Breast epithelium (tissue), 4 donors: ENCODE measurements around the gene INTS3. TPM values are rescaled to one million over a fixed set of nuclear protein-coding genes. Genes with fewer than 3 reads are reported as not detected.
"Not testable (repeated sequence)": the region's sequence is repeated elsewhere in the genome, so short reads cannot be mapped to it uniquely, and the experiment has no call there.

Source experiments
- DNase-seq, 2 donors: peaks; one replicate each; pipeline ENCODE4 v3.0.0-alpha.2; 2019; ENCODE audit warnings: low spot score in 2 of 2
- H3K27ac ChIP-seq, 2 donors: fragments of 200-600 bp; sonication (generic) in 1 of 2; one replicate each; pipeline ENCODE4 v1.5.1; 2016 to 2019; ENCODE audit warnings: mild to moderate bottlenecking in 1 of 2
- H3K27me3 ChIP-seq, 2 donors: fragments of 200-600 bp; sonication (generic) in 1 of 2; one replicate each; pipeline versions ENCODE4 v1.5.1 to v1.6.0; 2017 to 2019; ENCODE audit warnings: control low read depth in 1 of 2, mild to moderate bottlenecking in 1 of 2
- H3K36me3 ChIP-seq: fragments of 200-600 bp; one replicate; pipeline ENCODE4 v1.5.1; 2019
- H3K4me1 ChIP-seq, 2 donors: fragments of 200-600 bp; sonication (generic); one replicate each; pipeline ENCODE4 v1.5.1; 2016 to 2019; ENCODE audit warnings: control low read depth in 1 of 2
- H3K4me3 ChIP-seq, 3 donors: fragments of 200-600 bp; sonication (generic); 1 replicate in 2 of 3; 2 replicates in 1 of 3; pipeline ENCODE4 v1.5.1; 2016 to 2019; ENCODE audit warnings: mild to moderate bottlenecking in 3 of 3, moderate library complexity in 2 of 3
- H3K9me3 ChIP-seq, 2 donors: fragments of 200-600 bp; sonication (generic) in 1 of 2; one replicate each; pipeline ENCODE4 v1.5.1; 2016 to 2019; ENCODE audit warnings: control low read depth in 1 of 2
- CTCF ChIP-seq, 3 donors: fragments of 450-650 bp; IDR thresholded peaks; one replicate each; pipeline ENCODE4 v1.5.1; 2016 to 2017; ENCODE audit warnings: antibody characterized with exemption in 3 of 3, mild to moderate bottlenecking in 3 of 3, moderate library complexity in 3 of 3
- POLR2A ChIP-seq: fragments of 450-650 bp; IDR thresholded peaks from one replicate; pipeline ENCODE4 v1.6.1; 2016; ENCODE audit warnings: antibody characterized with exemption, mild to moderate bottlenecking, moderate library complexity
- POLR2AphosphoS5 ChIP-seq, 3 donors: sonication (generic); formaldehyde crosslinking; IDR thresholded peaks; one replicate each; pipeline ENCODE4 v1.6.1; 2017; ENCODE audit warnings: antibody characterized with exemption in 3 of 3
- intact Hi-C: fragments of 100-400 bp; cut with DNase I; formaldehyde crosslinking; loops from one replicate; pipeline ENCODE4 v1.15.1; 2023; ENCODE audit warnings: low total_unique reads
- total RNA-seq, 3 donors: library from RNA; depleted of rRNA; stranded (reverse); fragments of >200 nt; gene quantifications; one replicate each; pipeline ENCODE4 v1.1.0, GENCODE V29; 2016

Gene INTS3
- total RNA-seq, 3 donors from 2014 or later = 46.5 to 53.4 (median 51.7) TPM

GRCh38 chr1:153780551-153780950 lies 52.7 kb downstream of the INTS3 start:
- intact Hi-C loops = no loop called here
- TF ChIP-seq POLR2AphosphoS5 (IDR thresholded peaks at IDR 0.05) = no peak
- TF ChIP-seq CTCF (IDR thresholded peaks at IDR 0.05) = no peak
- no peak for TF ChIP-seq POLR2A
- no peak for DNase-seq
- Histone ChIP-seq H3K9me3 (no peaks in the 10 kb centered on the region), H3K4me3 (no peak overlapping the region), H3K27me3 (no peaks in the 10 kb centered on the region), H3K4me1 (peaks cover 10 to 16% of the 10 kb centered on the region in 2 donors), H3K36me3 (no peaks in the 10 kb centered on the region), H3K27ac (no peak overlapping the region)

- H3K27me3 ChIP-seq, H3K4me1 ChIP-seq, DNase-seq, H3K9me3 ChIP-seq, H3K36me3 ChIP-seq, intact Hi-C loops: not testable (repeated sequence)
- Histone ChIP-seq H3K27ac (peak overlapping the region; percentile 95 to 96), H3K4me3 (peak overlapping the region; percentile 56 to 79 (median 73))
Measured at GRCh38 chr1:153782648-153783047, 54.8 kb downstream of the INTS3 start.

GRCh38 chr1:153783233-153784190 lies 55.7 kb downstream of the INTS3 start:
- peak overlapping the region; percentile 95 to 96 for H3K27ac ChIP-seq

GRCh38 chr1:153786038-153786790 lies 58.4 kb downstream of the INTS3 start:
- no peaks in the 10 kb centered on the region for H3K27me3 ChIP-seq
- H3K27ac ChIP-seq = no peak overlapping the region
- H3K9me3 ChIP-seq = no peaks in the 10 kb centered on the region
- no peak for DNase-seq
- peaks cover 0 to 6% of the 10 kb centered on the region in 2 donors for H3K4me1 ChIP-seq
- TF ChIP-seq POLR2AphosphoS5 (IDR thresholded peaks at IDR 0.05) (no peak), CTCF (IDR thresholded peaks at IDR 0.05) (no peak), POLR2A (no peak)
- H3K36me3 ChIP-seq = no peaks in the 10 kb centered on the region
- no peak overlapping the region for H3K4me3 ChIP-seq
- intact Hi-C loops = no loop called here

More at GRCh38 chr1:153783233-153784190, 55.7 kb downstream of the INTS3 start:
- intact Hi-C loops = loop anchor here (2.0 kb wide), 1 partner anchor 59 kb away; no protein-coding TSS in a partner anchor
- H3K4me3 ChIP-seq = peak overlapping the region; percentile 56 to 79 (median 73)
- H3K36me3 ChIP-seq = no peaks in the 10 kb centered on the region
- TF ChIP-seq POLR2AphosphoS5 (IDR thresholded peaks at IDR 0.05) (peak; percentile 93 to 99 (median 97)), POLR2A (peak; percentile 95), CTCF (IDR thresholded peaks at IDR 0.05) (peak in 2 of 3 donors; percentile 35 to 51)
- H3K9me3 ChIP-seq = no peaks in the 10 kb centered on the region
- no peaks in the 10 kb centered on the region for H3K4me1 ChIP-seq
- no peaks in the 10 kb centered on the region for H3K27me3 ChIP-seq
- peak; percentile 84 to 90 for DNase-seq

- TF ChIP-seq POLR2AphosphoS5 (IDR thresholded peaks at IDR 0.05) (no peak), POLR2A (no peak)
- no peaks in the 10 kb centered on the region for H3K9me3 ChIP-seq
- no peak for DNase-seq
- intact Hi-C loops = loop anchor here (10.0 kb wide), 1 partner anchor 185 kb away; the partner anchor contains the start of gene JTB
- no peaks in the 10 kb centered on the region for H3K36me3 ChIP-seq
- peak overlapping the region; percentile 80 to 93 for H3K27ac ChIP-seq
- H3K27me3 ChIP-seq = no peaks in the 10 kb centered on the region
- H3K4me1 ChIP-seq = peaks cover 0 to 6% of the 10 kb centered on the region in 2 donors
- H3K4me3 ChIP-seq = peak overlapping the region; percentile 14 to 59 (median 35)
Measured at GRCh38 chr1:153789478-153790034, 61.7 kb downstream of the INTS3 start.
